ENCODE measurements around the gene FREM1. TPM values are rescaled to one million over a fixed set of nuclear protein-coding genes. Genes with fewer than 3 reads are reported as not detected.

The FREM1 gene
- total RNA-seq, 2 donors from 2014 or later: 2.2 to 2.4 TPM

GRCh38 chr9:14941501-14942405 lies 31.5 kb upstream of the FREM1 start:
- no peak overlapping the region for H3K4me3 ChIP-seq

GRCh38 chr9:14939378-14939777 lies 29.1 kb upstream of the FREM1 start:
- no peaks in the 10 kb centered on the region for H3K9me3 ChIP-seq
- no peaks in the 10 kb centered on the region for H3K27me3 ChIP-seq
- H3K27ac ChIP-seq: no peak overlapping the region
- DNase-seq (ENCODE audit: low spot score): no peak
- no peaks in the 10 kb centered on the region for H3K36me3 ChIP-seq
- TF ChIP-seq CTCF (IDR thresholded peaks at IDR 0.05): no peak
- H3K4me1 ChIP-seq: no peaks in the 10 kb centered on the region
- no peak overlapping the region for H3K4me3 ChIP-seq

More at GRCh38 chr9:14941501-14942405, 31.5 kb upstream of the FREM1 start:
- no peaks in the 10 kb centered on the region for H3K4me1 ChIP-seq
- H3K27me3 ChIP-seq: no peaks in the 10 kb centered on the region
- no peaks in the 10 kb centered on the region for H3K36me3 ChIP-seq
- no peak for TF ChIP-seq CTCF (IDR thresholded peaks at IDR 0.05)
- no peaks in the 10 kb centered on the region for H3K9me3 ChIP-seq
- H3K27ac ChIP-seq: peak overlapping the region; percentile 18 to 31
- no peak for DNase-seq (ENCODE audit: low spot score)

- Histone ChIP-seq H3K27me3 (no peaks in the 10 kb centered on the region), H3K9me3 (no peaks in the 10 kb centered on the region), H3K4me1 (no peaks in the 10 kb centered on the region), H3K4me3 (no peak overlapping the region), H3K27ac (no peak overlapping the region), H3K36me3 (no peaks in the 10 kb centered on the region)
- no peak for TF ChIP-seq CTCF (IDR thresholded peaks at IDR 0.05)
- DNase-seq (ENCODE audit: low spot score): no peak
Observed at GRCh38 chr9:14937216-14937615, 27.0 kb upstream of the FREM1 start.

- no peaks in the 10 kb centered on the region for H3K4me1 ChIP-seq
- no peaks in the 10 kb centered on the region for H3K27me3 ChIP-seq
- DNase-seq (ENCODE audit: low spot score): no peak
- H3K9me3 ChIP-seq: no peaks in the 10 kb centered on the region
- no peak overlapping the region for H3K4me3 ChIP-seq
- no peak overlapping the region for H3K27ac ChIP-seq
- no peak for TF ChIP-seq CTCF (IDR thresholded peaks at IDR 0.05)
- H3K36me3 ChIP-seq: no peaks in the 10 kb centered on the region
Observed at GRCh38 chr9:14936491-14936890, 26.3 kb upstream of the FREM1 start.

- Histone ChIP-seq H3K27ac (no peak overlapping the region), H3K9me3 (no peaks in the 10 kb centered on the region), H3K36me3 (no peaks in the 10 kb centered on the region), H3K4me1 (no peaks in the 10 kb centered on the region), H3K27me3 (no peaks in the 10 kb centered on the region), H3K4me3 (no peak overlapping the region)
- no peak for TF ChIP-seq CTCF (IDR thresholded peaks at IDR 0.05)
- DNase-seq (ENCODE audit: low spot score): no peak
Observed at GRCh38 chr9:14935964-14936363, 25.7 kb upstream of the FREM1 start.
